SU-DHL-6 (cell line): ENCODE data around the gene CCDC187.

Source experiments
- H2AFZ ChIP-seq: fragments of 200-600 bp; sonication (generic); 2 replicates; pipeline ENCODE4 v1.6.1; 2014; ENCODE audit warnings: low read depth, mild to moderate bottlenecking, moderate library complexity, mixed read lengths, antibody characterized with exemption, low read length; ENCODE audit not compliant: severe bottlenecking
- H3F3A ChIP-seq: fragments of 200-600 bp; shearing (Covaris generic); 2 replicates; pipeline ENCODE4 v1.6.0; 2016; ENCODE audit warnings: antibody characterized with exemption, mild to moderate bottlenecking; ENCODE audit not compliant: insufficient read depth
- H3K27ac ChIP-seq: fragments of 200-600 bp; sonication (generic); 2 replicates; pipeline ENCODE4 v1.5.1; 2016; ENCODE audit warnings: low read depth, mild to moderate bottlenecking, low read length, moderate library complexity, mixed read lengths
- H3K27me3 ChIP-seq: fragments of 200-600 bp; sonication (generic), shearing (Covaris generic); 2 replicates; pipeline ENCODE4 v1.6.0; 2014; ENCODE audit warnings: mild to moderate bottlenecking, low read length
- H3K36me3 ChIP-seq: fragments of 200-600 bp; sonication (generic); 2 replicates; pipeline ENCODE4 v1.6.1; 2014; ENCODE audit warnings: mild to moderate bottlenecking, low read length, mixed read lengths
- H3K4me2 ChIP-seq: fragments of 300-600, 200-600 bp; shearing (Covaris generic), sonication (generic); 2 replicates; pipeline ENCODE4 v1.6.0; 2014; ENCODE audit warnings: low read length, low read depth, mild to moderate bottlenecking; ENCODE audit not compliant: poor library complexity, severe bottlenecking
- H3K4me3 ChIP-seq: fragments of 200-600 bp; sonication (generic); 2 replicates; pipeline ENCODE4 v1.5.1; 2014; ENCODE audit warnings: antibody characterized with exemption, low read length, mild to moderate bottlenecking, mixed read lengths; ENCODE audit not compliant: insufficient read depth, poor library complexity, severe bottlenecking
- H3K79me2 ChIP-seq: fragments of 200-600 bp; sonication (generic); 2 replicates; pipeline ENCODE4 v1.6.1; 2014; ENCODE audit warnings: mild to moderate bottlenecking, low read length, moderate library complexity; ENCODE audit not compliant: insufficient read depth
- H3K9ac ChIP-seq: fragments of 200-600 bp; sonication (generic); 2 replicates; pipeline ENCODE4 v1.7.0; 2014; ENCODE audit warnings: mild to moderate bottlenecking, low read length
- H3K9me2 ChIP-seq: fragments of 200-600 bp; sonication (generic); replicated peaks from 2 replicates; pipeline ENCODE4 v1.6.1; 2014; ENCODE audit warnings: low read length; ENCODE audit not compliant: insufficient read depth
- H3K9me3 ChIP-seq: fragments of 200-600 bp; sonication (generic); 2 replicates; pipeline ENCODE4 v1.6.1; 2014; ENCODE audit warnings: low read length, mixed read lengths; ENCODE audit not compliant: insufficient read depth
- H4K20me1 ChIP-seq: fragments of 200-600 bp; sonication (generic); 2 replicates; pipeline ENCODE4 v1.6.1; 2014; ENCODE audit warnings: low read depth, mild to moderate bottlenecking, antibody characterized with exemption, low read length, moderate library complexity, mixed read lengths
- EZH2phosphoT487 ChIP-seq: fragments of 200-600 bp; sonication (generic), shearing (Covaris generic); conservative IDR thresholded peaks from 2 replicates; pipeline ENCODE4 v1.6.1; 2018; ENCODE audit warnings: mild to moderate bottlenecking, antibody characterized with exemption, low read length, moderate library complexity, mixed read lengths
- TF ChIP-seq, protein P1 (sequence below): fragments of 200-600 bp; sonication (generic); IDR thresholded peaks from one replicate; pipeline ENCODE4 v1.5.1; 2017; ENCODE audit warnings: antibody characterized with exemption, mild to moderate bottlenecking, low read length, moderate library complexity; ENCODE audit not compliant: insufficient read depth, poor library complexity, severe bottlenecking

Gene CCDC187

DNA sequence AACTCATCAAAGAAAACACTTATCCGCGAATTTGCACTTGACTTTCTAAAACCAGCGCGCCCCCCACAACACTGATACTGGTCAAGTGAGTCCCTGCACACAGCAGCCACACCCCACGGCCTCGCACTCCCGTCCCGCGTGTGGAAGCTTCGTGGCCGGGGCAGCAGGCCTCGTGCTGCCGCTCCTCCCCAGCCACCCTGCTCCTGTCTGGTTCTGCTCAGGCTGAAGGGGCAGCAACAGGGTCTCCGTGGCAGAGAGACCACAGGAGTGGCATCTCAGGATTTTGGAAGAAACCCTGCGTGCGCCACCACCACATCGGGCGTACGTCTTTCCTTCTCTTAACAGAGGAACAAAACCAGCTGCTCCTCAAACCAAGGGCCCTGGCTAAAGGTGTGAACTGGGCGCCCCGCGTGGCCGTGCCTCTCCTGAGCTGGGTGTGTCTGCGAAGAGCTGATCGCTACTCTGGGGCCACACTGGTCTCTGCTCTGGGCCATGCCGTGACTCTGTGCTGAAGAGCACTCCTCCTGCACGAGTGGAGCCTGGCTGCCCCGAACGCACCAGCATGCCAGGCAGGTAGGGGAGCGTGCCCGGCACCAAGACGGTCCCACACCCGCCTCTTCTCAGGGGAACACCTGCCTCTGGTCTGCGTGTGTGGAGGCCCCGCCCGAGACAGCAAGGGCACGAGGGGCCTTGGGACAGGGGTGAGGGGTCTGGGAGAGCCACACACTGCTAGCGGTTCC, 81.6 kb downstream of the CCDC187 start:
- H2AFZ ChIP-seq: no peak overlapping the region
- H3K4me2 ChIP-seq: peak overlapping the region; percentile 24
- H4K20me1 ChIP-seq: no peaks in the 10 kb centered on the region
- H3K27ac ChIP-seq: peak overlapping the region; percentile 98
- H3K36me3 ChIP-seq: no peaks in the 10 kb centered on the region; the same call in 1 of the 2 replicates
- peaks cover 41% of the 10 kb centered on the region for H3F3A ChIP-seq
- no peaks in the 10 kb centered on the region for H3K9me3 ChIP-seq
- no peak overlapping the region for H3K4me3 ChIP-seq
- peaks cover 31% of the 10 kb centered on the region for H3K79me2 ChIP-seq
- H3K9ac ChIP-seq: peak overlapping the region; percentile 60; the same call in 1 of the 2 replicates
- no peak for TF ChIP-seq EZH2phosphoT487
- TF ChIP-seq, protein P1, sequence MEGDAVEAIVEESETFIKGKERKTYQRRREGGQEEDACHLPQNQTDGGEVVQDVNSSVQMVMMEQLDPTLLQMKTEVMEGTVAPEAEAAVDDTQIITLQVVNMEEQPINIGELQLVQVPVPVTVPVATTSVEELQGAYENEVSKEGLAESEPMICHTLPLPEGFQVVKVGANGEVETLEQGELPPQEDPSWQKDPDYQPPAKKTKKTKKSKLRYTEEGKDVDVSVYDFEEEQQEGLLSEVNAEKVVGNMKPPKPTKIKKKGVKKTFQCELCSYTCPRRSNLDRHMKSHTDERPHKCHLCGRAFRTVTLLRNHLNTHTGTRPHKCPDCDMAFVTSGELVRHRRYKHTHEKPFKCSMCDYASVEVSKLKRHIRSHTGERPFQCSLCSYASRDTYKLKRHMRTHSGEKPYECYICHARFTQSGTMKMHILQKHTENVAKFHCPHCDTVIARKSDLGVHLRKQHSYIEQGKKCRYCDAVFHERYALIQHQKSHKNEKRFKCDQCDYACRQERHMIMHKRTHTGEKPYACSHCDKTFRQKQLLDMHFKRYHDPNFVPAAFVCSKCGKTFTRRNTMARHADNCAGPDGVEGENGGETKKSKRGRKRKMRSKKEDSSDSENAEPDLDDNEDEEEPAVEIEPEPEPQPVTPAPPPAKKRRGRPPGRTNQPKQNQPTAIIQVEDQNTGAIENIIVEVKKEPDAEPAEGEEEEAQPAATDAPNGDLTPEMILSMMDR: no peak
- no peaks in the 10 kb centered on the region for H3K9me2 ChIP-seq
- no peaks in the 10 kb centered on the region for H3K27me3 ChIP-seq

DNA sequence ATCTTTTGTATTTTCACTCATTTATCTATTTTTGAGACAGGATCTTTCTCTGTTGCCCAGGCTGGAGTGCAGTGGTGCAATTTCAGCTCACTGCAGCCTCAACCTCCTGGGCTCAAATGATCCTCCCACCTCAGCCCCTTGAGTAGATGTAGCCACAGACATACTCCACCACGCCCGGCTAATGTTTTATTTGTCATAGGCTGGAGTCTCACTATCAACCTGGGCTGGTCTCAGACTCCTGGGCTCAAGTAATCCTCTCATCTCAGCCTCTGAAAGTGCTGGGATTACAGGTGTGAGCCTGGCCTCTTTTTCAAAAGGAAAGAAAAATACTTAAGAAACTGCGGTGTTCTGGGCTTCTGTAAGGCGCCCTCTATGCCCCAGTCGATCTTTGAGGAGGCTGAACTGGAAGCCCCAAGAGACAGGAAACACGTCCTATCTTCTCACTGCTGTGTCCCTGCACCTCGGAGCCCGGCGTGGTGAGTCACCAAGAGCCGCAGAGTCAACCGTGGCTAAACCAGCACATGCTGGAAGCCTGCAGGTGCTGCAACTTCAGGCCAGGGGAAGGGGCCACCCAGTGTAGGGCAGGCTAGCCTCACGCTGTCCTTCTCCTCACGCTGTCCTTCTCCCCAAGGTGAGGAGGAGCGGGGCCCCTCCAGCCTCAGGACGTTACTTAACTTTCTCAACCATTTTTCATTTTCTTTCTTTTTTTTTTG, 83.7 kb downstream of the CCDC187 start:
- no peaks in the 10 kb centered on the region for H3K27me3 ChIP-seq
- peaks cover 23% of the 10 kb centered on the region for H3F3A ChIP-seq
- no peaks in the 10 kb centered on the region for H4K20me1 ChIP-seq
- H3K4me3 ChIP-seq: no peak overlapping the region
- no peak overlapping the region for H2AFZ ChIP-seq
- H3K9me3 ChIP-seq: no peaks in the 10 kb centered on the region
- H3K4me2 ChIP-seq: no peak overlapping the region
- H3K9ac ChIP-seq: no peak overlapping the region
- peaks cover 4% of the 10 kb centered on the region for H3K36me3 ChIP-seq
- TF ChIP-seq EZH2phosphoT487: no peak
- TF ChIP-seq, protein P1: no peak
- peaks cover 20% of the 10 kb centered on the region; the same call in 1 of the 2 replicates for H3K79me2 ChIP-seq
- no peaks in the 10 kb centered on the region for H3K9me2 ChIP-seq
- H3K27ac ChIP-seq: peak overlapping the region; percentile 52

DNA sequence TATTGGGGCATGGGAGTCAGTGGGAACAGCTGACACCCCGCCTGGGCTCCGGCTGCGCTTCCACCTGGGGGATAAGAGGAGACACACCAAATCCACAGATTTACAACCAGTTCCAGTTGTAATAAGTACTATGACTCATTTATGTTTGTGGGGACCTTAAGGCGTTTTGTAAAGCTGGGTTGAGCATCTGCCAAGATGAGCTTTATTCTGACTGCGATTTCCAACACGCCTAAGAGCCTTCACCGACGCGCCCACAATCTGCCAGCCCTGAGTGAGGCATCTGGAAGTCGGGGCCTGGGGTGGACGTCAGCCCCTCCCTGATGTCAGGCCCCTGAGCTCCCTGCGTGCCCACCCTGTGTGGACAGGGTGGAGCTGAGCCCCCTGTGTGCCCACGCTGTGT, 84.6 kb downstream of the CCDC187 start:
- TF ChIP-seq, protein P1: no peak
- TF ChIP-seq EZH2phosphoT487: no peak
- Histone ChIP-seq H3F3A (peaks cover 14% of the 10 kb centered on the region), H3K79me2 (peaks cover 20% of the 10 kb centered on the region; the same call in 1 of the 2 replicates), H3K9me3 (no peaks in the 10 kb centered on the region), H3K9ac (no peak overlapping the region), H2AFZ (no peak overlapping the region), H3K27ac (no peak overlapping the region), H4K20me1 (no peaks in the 10 kb centered on the region), H3K4me3 (no peak overlapping the region), H3K27me3 (no peaks in the 10 kb centered on the region), H3K4me2 (no peak overlapping the region), H3K9me2 (no peaks in the 10 kb centered on the region), H3K36me3 (peaks cover 12% of the 10 kb centered on the region)
